CD14-positive monocyte (primary cell): Measurements from ENCODE around the gene GPRC5B. TPM values are rescaled to one million over a fixed set of nuclear protein-coding genes. Genes with fewer than 3 reads are reported as not detected.
A peak's percentile ranks its signal among the peaks of the same experiment; 100 is the strongest.

Experiments
- DNase-seq, 3 donors: peaks; one replicate each; pipeline ENCODE4 v3.0.0-alpha.2; 2011 to 2022
- H2AFZ ChIP-seq: 2 replicates; pipeline ENCODE4 v1.6.0; 2012; ENCODE audit warnings: mild to moderate bottlenecking, low read depth, low read length, inconsistent platforms; ENCODE audit not compliant: insufficient read depth, poor library complexity, severe bottlenecking
- H3K27ac ChIP-seq, 2 donors: 1 replicate in 1 of 2; 2 replicates in 1 of 2; pipeline ENCODE4 v1.5.1; 2012 to 2013; ENCODE audit warnings: low read length in 2 of 2, control low read depth in 1 of 2, inconsistent platforms in 1 of 2, low read depth in 1 of 2, mild to moderate bottlenecking in 1 of 2
- H3K27me3 ChIP-seq, 2 donors: one replicate each; pipeline versions ENCODE4 v1.6.0 to v1.6.1; 2011 to 2013; ENCODE audit warnings: low read length in 2 of 2; ENCODE audit not compliant: control insufficient read depth in 2 of 2, insufficient read depth in 2 of 2
- H3K36me3 ChIP-seq, 2 donors: replicated peaks in 1 of 2; 1 replicate in 1 of 2; 2 replicates in 1 of 2; pipeline versions ENCODE4 v1.5.1 to v1.6.1; 2012 to 2013; ENCODE audit warnings: low read length in 2 of 2, control low read depth in 1 of 2, inconsistent platforms in 1 of 2, mild to moderate bottlenecking in 1 of 2; ENCODE audit not compliant: insufficient read depth in 2 of 2, control insufficient read depth in 1 of 2
- H3K4me1 ChIP-seq, 2 donors: 1 replicate in 1 of 2; 2 replicates in 1 of 2; pipeline versions ENCODE4 v1.5.1 to v1.6.1; 2012 to 2013; ENCODE audit warnings: low read length in 2 of 2, control low read depth in 1 of 2, inconsistent platforms in 1 of 2, mild to moderate bottlenecking in 1 of 2, moderate library complexity in 1 of 2; ENCODE audit not compliant: insufficient read depth in 2 of 2, control insufficient read depth in 1 of 2
- H3K4me2 ChIP-seq: replicated peaks from 2 replicates; pipeline ENCODE3; 2012; ENCODE audit warnings: low read length, moderate library complexity, mild to moderate bottlenecking; ENCODE audit not compliant: poor library complexity, severe bottlenecking; ENCODE audit errors: extremely low read depth
- H3K4me3 ChIP-seq, 3 experiments: fragments of 200-600 bp in 1 of 3; sonication (generic) in 1 of 3; replicated peaks in 1 of 3; 1 replicate in 2 of 3; 2 replicates in 1 of 3; pipeline ENCODE4 v1.5.1; 2011 to 2013; ENCODE audit warnings: low read length in 3 of 3, mild to moderate bottlenecking in 3 of 3, control low read depth in 2 of 3, low read depth in 2 of 3, inconsistent platforms in 1 of 3, moderate library complexity in 1 of 3
- H3K79me2 ChIP-seq: 2 replicates; pipeline ENCODE4 v1.6.0; 2012; ENCODE audit warnings: mild to moderate bottlenecking, control low read depth, inconsistent platforms, low read length, moderate library complexity; ENCODE audit not compliant: insufficient read depth
- H3K9ac ChIP-seq: 2 replicates; pipeline ENCODE4 v1.6.0; 2017; ENCODE audit warnings: low read length, mild to moderate bottlenecking; ENCODE audit not compliant: insufficient read depth, poor library complexity, severe bottlenecking
- H3K9me3 ChIP-seq, 2 donors: replicated peaks in 1 of 2; 1 replicate in 1 of 2; 2 replicates in 1 of 2; pipeline versions ENCODE4 v1.5.1 to v1.6.1; 2012 to 2013; ENCODE audit warnings: low read length in 2 of 2, control low read depth in 1 of 2; ENCODE audit not compliant: control insufficient read depth in 1 of 2, insufficient read depth in 1 of 2
- H4K20me1 ChIP-seq: 2 replicates; pipeline ENCODE4 v1.6.0; 2012; ENCODE audit warnings: mild to moderate bottlenecking, low read length, control low read depth, moderate library complexity; ENCODE audit not compliant: insufficient read depth
- H3K27ac Mint-ChIP-seq, 7 donors: one replicate each; pipeline ENCODE4 v1.8.0; 2020; ENCODE audit warnings: mild to moderate bottlenecking in 7 of 7, mixed read lengths in 7 of 7, moderate library complexity in 6 of 7, inconsistent platforms in 2 of 7
- H3K27me3 Mint-ChIP-seq, 3 donors: one replicate each; pipeline ENCODE4 v1.8.0; 2021 to 2022; ENCODE audit warnings: low read depth in 3 of 3, mild to moderate bottlenecking in 3 of 3, mixed read lengths in 3 of 3, moderate library complexity in 3 of 3, inconsistent platforms in 1 of 3
- H3K36me3 Mint-ChIP-seq, 2 donors: one replicate each; pipeline ENCODE4 v1.8.0; 2020; ENCODE audit warnings: mixed read lengths in 2 of 2, inconsistent platforms in 1 of 2, mild to moderate bottlenecking in 1 of 2
- H3K4me1 Mint-ChIP-seq: one replicate; pipeline ENCODE4 v1.8.0; 2020; ENCODE audit warnings: mild to moderate bottlenecking, mixed read lengths
- H3K4me3 Mint-ChIP-seq, 2 donors: one replicate each; pipeline ENCODE4 v1.8.0; 2020; ENCODE audit warnings: mild to moderate bottlenecking in 2 of 2, mixed read lengths in 2 of 2, moderate library complexity in 1 of 2
- H3K9me3 Mint-ChIP-seq, 7 donors: one replicate each; pipeline ENCODE4 v1.8.0; 2020 to 2022; ENCODE audit warnings: mixed read lengths in 7 of 7, mild to moderate bottlenecking in 6 of 7, moderate library complexity in 6 of 7, inconsistent platforms in 2 of 7
- WGBS: methylation state at CpG from one replicate; pipeline ENCODE4 v1.1.5; 2013; ENCODE audit warnings: missing lambda C conversion rate; ENCODE audit not compliant: insufficient coverage; 5-methylcytosine and 5-hydroxymethylcytosine counted together
- intact Hi-C, 2 donors: fragments of 100-400 bp; cut with micrococcal nuclease; formaldehyde crosslinking; loops; one replicate each; pipeline versions ENCODE4 v1.15.0 to v1.15.1; 2023
- polyA plus RNA-seq, 3 donors: library from polyadenylated mRNA; depleted of rRNA in 1 of 3; unstranded in 2 of 3; stranded (reverse) in 1 of 3; fragments of 300-500 nt in 2 of 3; fragments of >200 nt in 1 of 3; fragmentation: Illumina TruSeq in 2 of 3; gene quantifications; 1 replicate in 2 of 3; 2 replicates in 1 of 3; pipeline ENCODE4 v1.2.3, GENCODE V29; 2012 to 2021
- TF ChIP-seq, protein P1 (sequence below): fragments of 200-600 bp; IDR thresholded peaks from one replicate; pipeline ENCODE4 v1.8.0; 2022; ENCODE audit warnings: antibody characterized with exemption, mild to moderate bottlenecking

The GPRC5B gene
- polyA plus RNA-seq, 3 donors, result 0.06 to 0.24 TPM; not detected in 1

DNA sequence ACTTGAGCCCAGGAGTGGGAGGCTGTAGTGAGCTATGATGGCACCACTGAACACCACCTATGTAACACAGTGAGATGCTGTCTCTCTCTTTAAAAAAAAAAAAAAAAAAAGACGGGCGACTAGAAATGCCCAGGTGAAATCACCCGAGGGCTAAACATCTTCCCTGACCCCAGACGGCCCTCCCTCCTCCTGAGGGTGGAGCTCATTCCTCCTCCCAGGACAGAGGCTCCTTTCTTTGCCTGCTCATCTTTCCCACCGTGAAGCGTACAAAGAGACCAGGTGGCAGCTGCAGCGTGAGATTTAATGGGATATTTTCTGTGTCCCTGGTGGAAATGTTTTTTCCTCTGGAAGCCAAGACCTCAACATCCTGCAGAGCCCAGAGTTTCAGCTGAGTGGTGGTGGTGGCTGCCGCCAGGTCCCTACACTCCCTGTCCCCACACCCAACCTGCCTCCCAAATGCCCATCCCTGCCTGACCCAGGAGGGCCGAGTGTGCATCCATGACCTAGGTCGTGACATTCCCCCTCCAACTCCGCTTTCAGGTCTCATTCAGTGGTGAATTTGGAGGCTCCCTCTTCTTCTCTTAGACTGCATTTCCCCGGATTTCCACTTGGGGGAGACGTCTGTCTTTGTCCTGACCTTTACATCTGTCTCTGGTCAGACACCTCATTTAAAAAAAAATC lies 14.4 kb upstream of the GPRC5B start:
- H3K9me3 Mint-ChIP-seq, result no peaks in the 10 kb centered on the region
- H3K4me1 Mint-ChIP-seq, result no peaks in the 10 kb centered on the region
- no peak overlapping the region for H3K27ac Mint-ChIP-seq
- peaks cover 2 to 12% (median 6%) of the 10 kb centered on the region in 3 donors for H3K27me3 Mint-ChIP-seq
- DNase-seq, result peak in 1 of 3 donors; percentile 10
- Histone ChIP-seq H4K20me1 (no peaks in the 10 kb centered on the region), H3K4me3 (no peak overlapping the region), H2AFZ (no peak overlapping the region), H3K36me3 (no peaks in the 10 kb centered on the region), H3K9ac (no peak overlapping the region), H3K27me3 (no peaks in the 10 kb centered on the region), H3K79me2 (no peaks in the 10 kb centered on the region), H3K4me2 (no peak overlapping the region), H3K9me3 (no peaks in the 10 kb centered on the region), H3K27ac (no peak overlapping the region), H3K4me1 (no peaks in the 10 kb centered on the region)
- H3K4me3 Mint-ChIP-seq, result no peak overlapping the region
- WGBS, result no CpG with 5 or more reads among the region's 13 CpGs
- TF ChIP-seq, protein P1, sequence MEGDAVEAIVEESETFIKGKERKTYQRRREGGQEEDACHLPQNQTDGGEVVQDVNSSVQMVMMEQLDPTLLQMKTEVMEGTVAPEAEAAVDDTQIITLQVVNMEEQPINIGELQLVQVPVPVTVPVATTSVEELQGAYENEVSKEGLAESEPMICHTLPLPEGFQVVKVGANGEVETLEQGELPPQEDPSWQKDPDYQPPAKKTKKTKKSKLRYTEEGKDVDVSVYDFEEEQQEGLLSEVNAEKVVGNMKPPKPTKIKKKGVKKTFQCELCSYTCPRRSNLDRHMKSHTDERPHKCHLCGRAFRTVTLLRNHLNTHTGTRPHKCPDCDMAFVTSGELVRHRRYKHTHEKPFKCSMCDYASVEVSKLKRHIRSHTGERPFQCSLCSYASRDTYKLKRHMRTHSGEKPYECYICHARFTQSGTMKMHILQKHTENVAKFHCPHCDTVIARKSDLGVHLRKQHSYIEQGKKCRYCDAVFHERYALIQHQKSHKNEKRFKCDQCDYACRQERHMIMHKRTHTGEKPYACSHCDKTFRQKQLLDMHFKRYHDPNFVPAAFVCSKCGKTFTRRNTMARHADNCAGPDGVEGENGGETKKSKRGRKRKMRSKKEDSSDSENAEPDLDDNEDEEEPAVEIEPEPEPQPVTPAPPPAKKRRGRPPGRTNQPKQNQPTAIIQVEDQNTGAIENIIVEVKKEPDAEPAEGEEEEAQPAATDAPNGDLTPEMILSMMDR, result peak; percentile 81
- intact Hi-C loops, result no loop called here
- H3K36me3 Mint-ChIP-seq, result no peaks in the 10 kb centered on the region

GRCh38 chr16:19898166-19898565 lies 13.5 kb upstream of the GPRC5B start:
- intact Hi-C loops, result no loop called here
- peaks cover 4 to 12% (median 6%) of the 10 kb centered on the region in 3 donors for H3K27me3 Mint-ChIP-seq

More at GRCh38 chr16:19898166-19898565, 13.5 kb upstream of the GPRC5B start:
- H3K9ac ChIP-seq, result no peak overlapping the region
- H3K36me3 ChIP-seq, result no peaks in the 10 kb centered on the region
- Mint-ChIP-seq H3K4me1 (no peaks in the 10 kb centered on the region), H3K27ac (no peak overlapping the region), H3K36me3 (no peaks in the 10 kb centered on the region), H3K9me3 (no peaks in the 10 kb centered on the region), H3K4me3 (no peak overlapping the region)
- no peaks in the 10 kb centered on the region for H3K9me3 ChIP-seq
- TF ChIP-seq, protein P1, result no peak
- H3K27ac ChIP-seq, result no peak overlapping the region
- DNase-seq, result no peak
- no peaks in the 10 kb centered on the region for H3K27me3 ChIP-seq
- H3K4me2 ChIP-seq, result no peak overlapping the region
- 60% methylated on average over 4 of the region's 5 CpGs for WGBS
- no peaks in the 10 kb centered on the region for H3K79me2 ChIP-seq
- no peaks in the 10 kb centered on the region for H4K20me1 ChIP-seq
- H3K4me3 ChIP-seq, result no peak overlapping the region
- no peak overlapping the region for H2AFZ ChIP-seq
- no peaks in the 10 kb centered on the region for H3K4me1 ChIP-seq
